Cardiac septum (tissue), 1 donor: Measurements from ENCODE around the gene PRR9. TPM values are rescaled to one million over a fixed set of nuclear protein-coding genes. Genes with fewer than 3 reads are reported as not detected.
"Not testable (repeated sequence)": the region's sequence is repeated elsewhere in the genome, so short reads cannot be mapped to it uniquely, and the experiment has no call there.

Source experiments
- DNase-seq: peaks from one replicate; pipeline ENCODE4 v3.0.0-alpha.2; 2020; ENCODE audit warnings: low spot score
- intact Hi-C: fragments of 100-400 bp; cut with DNase I; formaldehyde crosslinking; loops from one replicate; pipeline ENCODE4 v1.14.0; 2022
- total RNA-seq: library from RNA; stranded (reverse); fragmentation: NEBNext Ultra II Directional; extraction: Animal tissue kit (Norgen Biotek cat#: 25700); gene quantifications from one replicate; pipeline ENCODE4 v1.2.1, GENCODE V29; 2021
- donor health status: DM: no; HTN: no; CAD: no.

The PRR9 gene
- total RNA-seq, 1 donor from 2014 or later: not detected

DNA sequence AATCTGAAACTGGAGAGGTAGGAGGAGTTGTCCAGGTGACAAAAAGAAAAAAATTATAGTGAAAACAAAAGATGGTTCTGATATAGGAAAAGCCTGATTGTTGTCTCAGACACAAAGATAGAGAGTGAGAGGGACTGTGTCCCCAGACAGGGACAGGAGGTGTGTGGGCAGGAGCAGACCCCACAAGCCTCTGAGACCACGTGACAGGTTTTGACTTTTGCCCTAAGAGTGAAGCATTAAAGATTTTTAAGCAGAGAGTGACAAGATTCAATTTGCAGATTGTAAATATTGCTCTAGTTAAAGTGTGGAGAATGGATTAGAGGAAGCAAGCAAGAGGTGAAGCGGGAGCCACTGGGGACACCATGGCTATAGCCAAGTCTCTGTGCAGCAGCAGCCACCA lies 10.4 kb downstream of the PRR9 start:
- intact Hi-C loops: no loop called here
- DNase-seq: no peak

DNA sequence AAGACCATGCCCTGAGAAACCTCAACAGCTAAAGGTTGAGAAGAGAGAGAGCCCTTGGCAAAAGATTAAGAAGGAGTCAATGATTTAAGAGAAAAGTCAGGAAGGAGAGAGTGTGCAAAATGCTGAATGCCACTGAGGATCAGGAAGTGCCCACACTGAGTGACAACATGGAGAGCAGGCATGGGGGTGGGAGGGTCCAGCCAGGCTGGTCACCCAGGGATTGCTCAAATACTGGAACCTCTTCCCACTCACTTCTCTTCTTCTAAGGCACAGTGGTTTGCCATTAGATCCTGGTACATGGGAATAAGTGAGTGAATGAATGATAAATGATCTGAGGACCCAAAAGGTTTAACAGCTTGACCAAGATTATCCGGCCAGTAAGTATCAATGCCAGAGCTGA lies 11.1 kb downstream of the PRR9 start:
- DNase-seq: no peak
- intact Hi-C loops: no loop called here

DNA sequence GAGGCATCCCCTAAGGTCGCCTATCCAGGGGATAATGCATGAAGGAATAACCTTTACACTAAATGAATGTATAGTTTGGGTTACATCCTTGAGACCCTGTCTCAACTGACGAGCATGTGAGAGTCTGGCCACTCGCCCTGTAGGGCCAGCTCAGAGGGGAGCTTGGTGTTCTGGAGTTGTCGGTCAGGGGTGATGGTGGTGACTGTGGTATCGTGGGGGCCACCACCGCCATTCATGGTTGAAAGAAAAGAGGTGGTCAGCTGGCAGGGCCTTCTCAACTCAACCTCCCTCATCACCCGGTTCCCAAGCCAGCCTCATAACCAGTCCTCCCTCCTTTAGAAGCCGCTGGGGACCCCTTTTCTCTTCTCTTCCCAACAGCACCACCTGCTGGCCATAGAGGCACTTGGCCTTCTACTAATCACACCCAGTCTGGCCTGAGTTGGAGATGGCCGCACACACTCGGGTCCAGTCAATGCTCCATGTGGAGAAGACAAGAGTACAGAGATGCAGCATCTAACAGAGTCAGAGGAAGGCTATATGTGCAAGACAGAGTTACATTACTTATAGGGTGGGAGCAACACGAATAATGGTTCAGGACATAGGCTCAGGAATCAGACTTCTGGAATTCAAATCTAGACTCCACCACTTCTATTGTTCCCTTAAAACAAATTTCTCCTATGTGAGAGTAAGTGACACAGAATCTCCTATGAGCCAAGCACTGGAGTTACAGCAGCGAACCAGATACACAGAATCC lies 11.9 kb downstream of the PRR9 start:
- intact Hi-C loops, DNase-seq: not testable (repeated sequence)

DNA sequence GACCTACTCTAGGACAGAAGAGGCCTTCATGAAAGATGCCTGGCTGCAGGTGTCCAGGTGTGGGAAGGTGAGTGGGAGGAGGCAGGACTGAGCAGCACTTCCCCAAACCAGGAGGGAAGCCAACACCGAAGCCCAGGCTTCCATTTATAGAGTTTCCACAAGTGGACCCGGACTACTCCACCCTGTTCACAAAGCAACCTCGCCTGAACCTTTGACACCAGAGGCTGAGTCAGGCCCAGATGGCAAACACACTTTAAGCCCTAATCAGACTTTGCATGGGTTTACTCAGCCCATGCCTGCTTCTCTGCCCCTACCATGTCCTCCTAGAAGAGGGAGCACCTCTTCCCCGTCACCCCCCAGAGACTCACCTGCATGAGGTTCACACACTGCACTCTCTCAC lies 14.0 kb downstream of the PRR9 start:
- intact Hi-C loops: no loop called here
- DNase-seq: no peak

DNA sequence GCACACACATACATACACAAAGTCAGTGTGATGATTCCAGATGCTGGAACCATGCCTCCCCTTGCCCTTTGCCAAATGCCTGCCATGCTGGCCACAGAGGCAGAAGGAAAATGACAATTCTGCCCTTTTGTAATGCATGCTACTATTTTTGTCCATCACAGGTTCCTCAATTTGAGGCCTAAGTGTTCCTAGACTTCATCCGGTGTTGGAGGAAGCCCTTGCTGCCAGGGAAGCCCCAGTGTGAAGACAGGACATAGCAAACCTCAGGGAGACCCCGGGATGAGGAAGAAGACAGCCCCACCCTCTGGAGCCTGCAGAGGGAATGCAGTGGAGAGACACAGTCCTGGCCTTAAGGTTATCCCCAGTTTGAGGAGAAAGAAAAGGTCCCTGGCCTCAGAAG lies 14.4 kb downstream of the PRR9 start:
- no peak for DNase-seq
- intact Hi-C loops: no loop called here

DNA sequence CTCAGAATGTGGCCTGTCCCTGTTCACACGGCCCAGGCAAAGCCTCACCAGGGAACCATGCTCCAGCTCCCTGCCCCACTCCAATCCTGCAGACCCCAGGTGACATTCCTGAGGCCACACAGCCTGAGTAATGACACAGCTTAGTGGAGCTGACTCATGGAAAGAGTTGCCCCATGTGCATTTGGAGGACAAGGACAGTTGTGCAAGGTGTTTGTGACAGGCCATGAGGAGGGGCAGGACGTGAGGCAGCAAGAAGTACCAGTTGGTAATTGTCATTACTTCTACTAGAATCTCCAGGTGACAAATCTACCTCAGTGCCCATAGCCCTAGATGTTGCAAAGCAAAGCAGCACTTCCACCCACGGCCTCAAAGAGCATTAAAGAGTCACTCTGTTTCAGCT lies 15.2 kb downstream of the PRR9 start:
- no peak for DNase-seq
- intact Hi-C loops: no loop called here

DNA sequence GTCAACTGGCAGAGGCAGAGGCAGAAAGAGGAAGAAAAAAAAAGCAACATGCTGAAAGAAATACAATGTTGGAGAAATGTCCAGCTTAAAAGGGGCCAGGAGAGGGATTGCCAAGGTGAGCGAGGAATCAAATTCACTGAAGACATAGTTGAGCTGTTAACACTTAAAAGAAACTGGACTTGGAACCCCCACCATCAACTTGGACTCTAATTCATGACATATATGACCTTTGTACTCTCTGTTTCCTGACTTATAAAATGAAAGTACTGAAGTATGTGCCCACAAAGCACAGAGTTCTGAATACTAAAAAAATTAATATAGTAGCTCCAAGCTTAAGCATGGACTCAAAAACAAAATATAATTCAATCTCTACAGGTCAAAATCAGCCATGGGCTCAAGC lies 16.1 kb downstream of the PRR9 start:
- intact Hi-C loops: no loop called here
- DNase-seq: no peak

DNA sequence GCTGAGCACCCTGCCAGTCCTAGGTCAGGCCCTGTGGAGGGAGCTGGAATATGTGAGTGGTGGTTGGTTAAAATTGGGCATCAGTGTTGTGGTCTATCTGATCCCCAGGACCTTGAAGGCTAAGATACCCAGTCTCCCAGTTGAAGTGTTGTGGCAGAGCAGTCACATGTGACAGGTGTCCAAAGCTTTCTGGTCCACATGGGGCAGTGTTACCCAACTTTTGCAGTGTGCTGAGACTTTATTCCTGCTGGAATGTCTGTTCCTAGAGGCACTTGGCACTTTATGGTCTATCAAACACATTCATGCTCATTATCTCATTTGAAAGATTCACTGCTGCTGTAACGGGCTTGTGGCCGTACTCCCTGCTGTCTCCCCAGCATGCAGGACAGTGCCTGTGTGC lies 21.1 kb downstream of the PRR9 start:
- intact Hi-C loops: no loop called here
- no peak for DNase-seq

DNA sequence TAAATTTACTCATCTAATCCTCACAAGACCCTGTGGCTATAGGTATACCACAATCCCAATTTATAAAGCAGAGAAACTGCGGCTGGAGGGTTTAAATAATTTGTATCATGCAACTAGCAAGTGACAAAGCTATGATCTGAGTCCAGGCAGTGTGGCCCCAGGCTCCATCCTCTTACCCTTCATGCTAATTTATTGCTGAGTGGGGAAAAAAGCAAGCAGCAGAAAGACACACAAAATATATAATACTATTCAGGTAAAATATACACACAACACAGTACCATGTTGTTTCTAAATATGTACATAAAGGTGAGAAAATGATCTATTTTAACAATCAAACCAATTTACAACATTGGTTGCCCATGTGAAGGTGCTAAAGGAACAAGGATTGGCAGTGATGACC lies 24.8 kb downstream of the PRR9 start:
- intact Hi-C loops: no loop called here
- no peak for DNase-seq

DNA sequence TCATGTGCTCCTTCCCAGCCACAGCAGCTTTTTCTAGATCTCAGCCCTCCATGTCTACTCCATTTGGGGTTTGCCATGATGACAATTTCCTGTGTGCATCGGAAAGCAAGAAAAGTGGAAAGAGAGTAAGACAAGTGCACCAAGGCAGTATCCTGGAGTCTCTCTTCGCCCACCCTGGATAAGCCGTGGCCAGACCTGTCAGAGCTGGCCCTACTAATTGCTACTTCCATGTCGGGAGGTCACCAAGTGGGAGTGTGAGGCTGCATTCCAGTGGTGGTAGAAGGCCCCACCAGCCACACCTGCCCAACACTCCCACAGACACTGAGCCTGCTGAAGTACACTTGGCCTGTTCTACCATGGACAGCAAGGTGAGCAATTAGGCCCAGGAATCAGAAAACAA lies 28.1 kb downstream of the PRR9 start:
- intact Hi-C loops: no loop called here
- no peak for DNase-seq

DNA sequence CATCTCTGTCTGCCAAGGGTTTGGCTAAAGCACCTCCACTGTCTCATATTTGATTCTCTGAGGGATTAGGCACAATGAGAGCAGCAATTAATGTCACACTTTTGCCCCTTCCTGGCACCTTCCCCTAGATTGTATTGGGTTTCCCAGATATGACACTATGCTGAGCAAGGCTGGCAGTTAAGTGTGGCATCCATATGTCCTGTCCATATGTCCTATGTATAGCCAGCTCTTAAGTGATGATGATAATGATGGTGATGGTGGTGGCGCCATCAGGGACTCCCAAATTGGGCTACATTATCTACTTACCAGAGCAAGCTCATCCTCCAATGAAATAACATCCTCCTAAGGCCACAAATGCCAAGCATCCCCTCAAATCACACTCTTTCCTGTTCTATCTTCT lies 28.6 kb downstream of the PRR9 start:
- intact Hi-C loops: no loop called here
- no peak for DNase-seq

DNA sequence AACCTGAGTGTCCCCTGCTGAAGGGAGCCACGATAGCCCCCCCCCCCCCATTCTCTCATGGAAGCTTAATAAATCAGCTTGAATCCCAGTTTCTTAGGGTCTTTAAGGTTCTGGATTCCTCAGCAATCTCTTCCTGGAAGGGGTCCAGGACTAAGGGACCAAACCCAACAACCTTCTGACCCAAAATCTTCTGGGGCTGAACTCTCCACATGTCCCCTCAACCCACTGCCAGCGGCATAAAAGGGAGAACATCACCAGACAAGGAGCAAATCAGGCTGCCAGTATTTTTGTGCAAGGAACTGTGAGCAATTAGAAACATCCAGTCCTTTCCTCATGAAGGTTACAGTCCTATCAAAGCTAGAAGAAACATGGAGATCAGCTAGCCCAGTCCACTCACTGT lies 29.4 kb downstream of the PRR9 start:
- no peak for DNase-seq
- intact Hi-C loops: no loop called here

DNA sequence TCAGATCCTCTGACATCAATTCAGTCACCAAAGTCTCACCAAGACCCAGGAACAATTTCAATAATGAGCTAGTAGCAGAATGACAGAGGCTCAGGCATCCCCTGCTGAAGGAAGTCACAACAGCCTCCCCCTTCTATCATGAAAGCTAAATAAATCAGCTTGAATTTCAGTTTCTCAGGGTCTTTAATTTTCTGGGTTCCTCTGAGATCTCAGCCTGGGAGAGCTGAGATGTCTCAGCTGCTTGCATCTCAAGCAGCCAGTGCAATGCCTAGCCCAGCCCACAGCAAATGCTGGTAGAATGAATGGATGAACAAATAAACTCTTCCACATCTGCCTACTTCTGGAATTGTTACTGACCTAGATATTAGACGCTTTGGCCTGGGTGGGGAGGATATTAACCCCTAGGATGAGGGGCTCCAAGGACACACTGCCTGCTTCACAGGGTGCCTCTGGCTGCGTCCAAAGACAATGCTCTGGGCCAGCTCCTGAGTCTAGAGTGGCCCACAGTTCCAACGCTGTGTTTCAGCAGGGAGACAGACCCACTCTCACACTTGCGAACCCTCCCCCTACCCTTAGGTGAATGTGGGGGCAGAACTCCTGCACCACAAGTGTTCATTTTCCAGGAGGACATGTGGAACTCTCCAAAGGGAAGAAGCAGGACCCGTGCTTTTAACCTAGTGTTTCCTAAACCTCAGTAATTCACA lies 30.9 kb downstream of the PRR9 start:
- intact Hi-C loops: no loop called here
- DNase-seq: no peak

DNA sequence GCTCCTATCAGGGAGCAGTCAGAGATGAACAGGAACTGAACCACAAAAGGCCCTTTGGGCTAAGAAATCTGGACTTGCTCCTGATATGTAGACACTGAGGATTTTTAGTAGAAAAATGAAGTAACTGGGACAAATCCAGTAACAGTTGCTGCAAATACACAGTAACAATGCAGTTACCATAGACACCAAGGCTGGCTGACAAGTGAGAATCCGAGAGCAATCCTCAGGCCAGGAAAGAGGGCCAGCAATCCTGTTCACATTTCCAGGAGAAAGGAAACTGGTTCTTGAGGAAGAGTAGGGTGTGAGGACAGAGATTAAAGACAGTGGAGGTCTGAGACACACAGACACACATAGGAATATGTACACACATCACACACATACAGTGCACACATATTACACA lies 32.8 kb downstream of the PRR9 start:
- no peak for DNase-seq
- intact Hi-C loops: no loop called here

DNA sequence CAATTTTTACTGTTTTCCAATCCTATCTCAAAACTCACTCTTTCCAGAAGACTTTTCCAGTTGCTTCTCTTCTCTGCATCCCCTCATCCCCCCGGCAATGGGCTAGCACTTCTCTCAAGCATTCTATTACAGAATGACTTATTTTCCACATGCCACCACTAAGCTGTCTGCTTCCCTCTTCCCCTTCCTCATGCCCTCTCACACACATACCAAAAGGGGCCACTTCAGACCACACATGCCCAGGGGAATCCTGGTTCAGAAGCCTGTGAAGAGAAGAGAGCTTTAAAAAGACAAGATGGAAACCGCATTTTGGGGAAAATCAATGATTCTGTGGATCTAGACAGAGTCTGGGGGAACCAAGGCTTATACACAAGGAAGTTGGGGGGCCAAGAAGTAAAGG lies 33.7 kb downstream of the PRR9 start:
- intact Hi-C loops: no loop called here

DNA sequence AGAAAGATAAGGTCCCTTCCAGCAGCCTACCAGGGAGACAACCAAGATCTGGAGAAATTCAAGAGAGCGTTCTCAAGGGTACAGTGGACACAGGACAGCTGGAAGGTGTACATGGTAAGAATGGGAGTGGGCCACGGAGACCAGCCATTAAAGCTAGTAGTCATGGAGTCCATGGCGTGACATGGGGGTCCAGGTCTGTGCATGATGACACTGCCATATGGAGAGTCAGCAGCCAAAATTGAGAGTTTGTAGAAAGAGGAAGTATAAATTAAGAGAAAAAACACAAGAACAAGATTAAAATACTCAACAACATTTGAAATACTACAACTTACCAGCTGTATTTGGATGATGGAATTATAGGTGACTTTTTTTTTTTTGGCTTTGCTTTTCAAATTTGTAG lies 34.2 kb downstream of the PRR9 start:
- intact Hi-C loops: no loop called here
- DNase-seq: no peak

More for the DNA sequence above, 33.7 kb downstream of the PRR9 start:
- no peak for DNase-seq

DNA sequence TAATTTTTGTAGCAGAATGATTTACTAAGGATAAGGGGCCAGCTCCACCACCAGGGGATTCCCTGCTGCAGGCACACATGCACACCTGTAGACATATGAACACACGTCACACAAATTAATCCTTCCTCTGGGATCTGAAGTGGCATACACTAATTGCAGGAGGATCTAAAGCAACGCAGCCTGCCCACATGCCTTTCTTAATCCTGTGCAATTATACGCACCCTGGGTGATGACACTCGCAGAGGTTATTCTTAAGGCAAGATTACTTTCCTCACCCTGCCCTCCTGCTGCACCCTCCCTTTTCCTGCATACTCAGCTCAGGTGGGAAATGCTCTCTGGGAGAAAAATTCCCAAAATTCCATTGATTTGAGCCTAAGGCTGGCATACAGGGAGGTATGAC lies 34.6 kb downstream of the PRR9 start:
- no peak for DNase-seq
- intact Hi-C loops: no loop called here

DNA sequence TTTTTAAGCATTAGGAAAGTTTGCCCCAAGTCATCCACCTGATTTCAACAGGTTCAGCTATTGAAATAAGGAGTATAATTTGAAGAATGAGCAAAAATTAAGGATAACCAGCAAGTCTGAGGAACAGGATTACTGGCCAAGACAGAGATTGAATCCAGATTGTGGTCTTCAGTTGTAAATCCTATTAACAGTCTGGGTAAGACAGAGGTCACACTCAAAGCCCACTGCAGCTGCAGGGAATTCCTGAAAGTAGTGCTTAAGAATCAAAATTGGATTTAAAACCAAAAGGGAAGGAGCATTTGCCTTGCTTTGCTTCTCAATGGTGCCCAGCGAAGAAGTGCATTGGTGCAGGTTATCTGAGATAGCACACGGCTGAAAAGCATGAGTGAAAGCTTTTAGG lies 35.7 kb downstream of the PRR9 start:
- no peak for DNase-seq
- intact Hi-C loops: no loop called here

DNA sequence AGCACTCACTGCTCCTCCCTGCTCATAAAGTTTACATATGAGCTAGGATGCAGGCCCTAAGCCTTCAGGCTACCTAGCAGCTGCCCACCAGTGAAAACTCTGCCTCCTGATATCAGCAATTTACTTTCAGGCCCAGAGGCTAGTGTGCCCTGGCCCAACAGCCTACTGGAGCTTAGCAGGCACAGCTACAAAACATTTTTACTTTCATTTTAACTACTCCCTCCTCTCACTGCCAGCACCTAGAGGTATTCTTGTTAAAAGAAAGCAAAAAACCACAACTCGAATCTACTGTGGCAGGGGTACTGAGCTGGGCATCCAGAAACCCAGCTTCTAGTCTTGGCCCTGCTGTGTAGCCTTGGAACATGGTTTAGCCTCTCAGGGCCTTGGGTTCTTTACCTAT lies 36.3 kb downstream of the PRR9 start:
- intact Hi-C loops: no loop called here

DNA sequence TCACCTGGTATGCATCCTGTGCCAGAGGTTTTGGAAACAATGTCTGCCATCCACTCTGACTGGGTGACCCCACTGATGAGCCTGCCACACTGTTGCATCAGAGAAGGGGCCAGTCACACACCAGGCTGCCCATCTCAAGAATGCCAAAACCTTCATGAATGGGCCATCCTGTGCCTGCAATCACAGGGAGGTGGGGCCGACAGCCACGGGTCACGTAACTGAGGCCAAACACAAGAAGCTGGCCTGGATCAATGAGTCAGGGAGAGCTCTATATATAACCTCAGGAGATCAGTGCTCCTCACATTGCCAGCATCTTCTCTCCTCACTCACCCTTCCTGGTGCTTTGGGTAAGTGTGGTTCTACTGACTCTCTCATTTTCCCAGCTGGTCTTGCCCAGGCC lies 42.0 kb downstream of the PRR9 start, which contains the start of gene LORICRIN:
Gene LORICRIN, plus strand, starts transcription at position 301 of the 400 bp plus-strand sequence. CDS start 1,263 bp downstream, outside the sequence.
- intact Hi-C loops: no loop called here
- no peak for DNase-seq

More for the DNA sequence above, 36.3 kb downstream of the PRR9 start:
- no peak for DNase-seq

DNA sequence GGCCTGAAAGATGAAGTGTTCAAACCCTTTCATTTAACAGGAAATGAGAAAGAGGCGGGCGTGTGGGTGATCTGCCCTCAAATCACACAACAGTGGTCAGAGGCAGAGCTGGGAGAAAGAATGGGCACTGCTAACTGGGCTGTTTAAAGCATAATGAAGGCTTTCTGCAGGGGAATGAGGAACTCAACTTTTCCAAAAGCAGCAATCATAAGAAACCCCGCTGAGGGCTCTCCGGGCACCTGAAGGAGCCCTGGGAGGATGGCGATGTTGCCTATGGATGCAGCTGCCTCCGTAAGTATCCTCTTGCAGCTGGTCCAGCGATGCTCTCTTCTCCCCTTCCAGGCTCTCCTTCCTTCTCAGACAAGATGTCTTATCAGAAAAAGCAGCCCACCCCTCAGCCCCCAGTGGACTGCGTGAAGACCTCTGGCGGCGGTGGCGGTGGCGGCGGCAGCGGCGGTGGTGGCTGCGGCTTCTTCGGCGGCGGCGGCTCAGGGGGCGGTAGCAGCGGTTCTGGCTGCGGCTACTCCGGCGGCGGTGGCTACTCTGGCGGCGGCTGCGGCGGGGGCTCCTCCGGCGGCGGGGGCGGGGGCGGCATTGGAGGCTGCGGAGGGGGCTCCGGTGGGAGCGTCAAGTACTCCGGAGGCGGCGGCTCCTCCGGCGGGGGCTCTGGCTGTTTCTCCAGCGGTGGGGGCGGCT lies 43.3 kb downstream of the PRR9 start:
- intact Hi-C loops: no loop called here
- DNase-seq: no peak
